ENCODE results near the gene CXCR2.

- TF ChIP-seq, protein P1, sequence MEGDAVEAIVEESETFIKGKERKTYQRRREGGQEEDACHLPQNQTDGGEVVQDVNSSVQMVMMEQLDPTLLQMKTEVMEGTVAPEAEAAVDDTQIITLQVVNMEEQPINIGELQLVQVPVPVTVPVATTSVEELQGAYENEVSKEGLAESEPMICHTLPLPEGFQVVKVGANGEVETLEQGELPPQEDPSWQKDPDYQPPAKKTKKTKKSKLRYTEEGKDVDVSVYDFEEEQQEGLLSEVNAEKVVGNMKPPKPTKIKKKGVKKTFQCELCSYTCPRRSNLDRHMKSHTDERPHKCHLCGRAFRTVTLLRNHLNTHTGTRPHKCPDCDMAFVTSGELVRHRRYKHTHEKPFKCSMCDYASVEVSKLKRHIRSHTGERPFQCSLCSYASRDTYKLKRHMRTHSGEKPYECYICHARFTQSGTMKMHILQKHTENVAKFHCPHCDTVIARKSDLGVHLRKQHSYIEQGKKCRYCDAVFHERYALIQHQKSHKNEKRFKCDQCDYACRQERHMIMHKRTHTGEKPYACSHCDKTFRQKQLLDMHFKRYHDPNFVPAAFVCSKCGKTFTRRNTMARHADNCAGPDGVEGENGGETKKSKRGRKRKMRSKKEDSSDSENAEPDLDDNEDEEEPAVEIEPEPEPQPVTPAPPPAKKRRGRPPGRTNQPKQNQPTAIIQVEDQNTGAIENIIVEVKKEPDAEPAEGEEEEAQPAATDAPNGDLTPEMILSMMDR (IDR thresholded peaks at IDR 0.05; ENCODE audit: insufficient read depth, low read length, poor library complexity, severe bottlenecking), result no peak
- no peak for TF ChIP-seq EZH2phosphoT487 (conservative IDR thresholded peaks at IDR 0.05; ENCODE audit: low read length)
These were observed 3.1 kb downstream of the CXCR2 start for GRCh38 chr2:218128781-218129457.
